Endodermal cell (in vitro differentiated cells): ENCODE data around the gene C1QTNF12. TPM values are rescaled to one million over a fixed set of nuclear protein-coding genes. Genes with fewer than 3 reads are reported as not detected.

Source experiments
- DNase-seq: peaks from one replicate; pipeline ENCODE4 v3.0.0-alpha.2; 2017
- H3K27ac ChIP-seq: 2 replicates; pipeline ENCODE4 v1.5.1; 2013; ENCODE audit warnings: mild to moderate bottlenecking, low read depth, low read length, moderate library complexity
- H3K27me3 ChIP-seq: 2 replicates; pipeline ENCODE4 v1.6.1; 2013; ENCODE audit warnings: mild to moderate bottlenecking, low read length, moderate library complexity; ENCODE audit not compliant: insufficient read depth, control insufficient read depth, poor library complexity, severe bottlenecking
- H3K36me3 ChIP-seq: 2 replicates; pipeline ENCODE4 v1.7.0; 2013; ENCODE audit warnings: mild to moderate bottlenecking, low read length, moderate library complexity; ENCODE audit not compliant: control insufficient read depth, insufficient read depth
- H3K4me1 ChIP-seq: one replicate; pipeline ENCODE4 v1.7.0; 2013; ENCODE audit warnings: low read length; ENCODE audit not compliant: control insufficient read depth, insufficient read depth
- H3K4me3 ChIP-seq: 2 replicates; pipeline ENCODE4 v1.5.1; 2013; ENCODE audit warnings: mild to moderate bottlenecking, low read length, moderate library complexity
- H3K9ac ChIP-seq: 2 replicates; pipeline ENCODE4 v1.6.1; 2013; ENCODE audit warnings: mild to moderate bottlenecking, low read length, moderate library complexity; ENCODE audit not compliant: poor library complexity, severe bottlenecking; ENCODE audit errors: extremely low read depth
- H3K9me3 ChIP-seq: 2 replicates; pipeline ENCODE4 v1.6.1; 2013; ENCODE audit warnings: mild to moderate bottlenecking, low read length, moderate library complexity; ENCODE audit not compliant: control insufficient read depth
- H3K27ac Mint-ChIP-seq: 2 replicates; pipeline ENCODE4 v1.8.0; 2020; ENCODE audit warnings: mixed read lengths
- H3K27me3 Mint-ChIP-seq: 2 replicates; pipeline ENCODE4 v1.8.0; 2021; ENCODE audit warnings: mild to moderate bottlenecking, mixed read lengths; ENCODE audit not compliant: insufficient read depth
- H3K36me3 Mint-ChIP-seq: 2 replicates; pipeline ENCODE4 v1.8.0; 2020; ENCODE audit warnings: low read depth, mixed read lengths
- H3K4me1 Mint-ChIP-seq: 2 replicates; pipeline ENCODE4 v1.8.0; 2020; ENCODE audit warnings: mixed read lengths
- H3K4me3 Mint-ChIP-seq: 2 replicates; pipeline ENCODE4 v1.8.0; 2020; ENCODE audit warnings: mild to moderate bottlenecking, moderate library complexity, mixed read lengths
- H3K9me3 Mint-ChIP-seq: 2 replicates; pipeline ENCODE4 v1.8.0; 2020; ENCODE audit warnings: mild to moderate bottlenecking, mixed read lengths
- WGBS, 2 experiments: methylation state at CpG; one replicate each; pipeline versions ENCODE4 v1.1.5 to v1.1.7; 2013; ENCODE audit warnings: missing lambda C conversion rate in 2 of 2, mixed read lengths in 1 of 2; ENCODE audit not compliant: insufficient coverage in 1 of 2, insufficient read length in 1 of 2; 5-methylcytosine and 5-hydroxymethylcytosine counted together
- total RNA-seq, 2 donors: library from RNA; stranded (reverse); fragmentation: NEBNext Ultra II Directional in 1 of 2; extraction: Animal tissue kit (Norgen Biotek cat#: 25700) in 1 of 2; gene quantifications; 2 replicates in 1 of 2; 3 replicates in 1 of 2; pipeline ENCODE4 v1.2.1, GENCODE V29; 2021
- TF ChIP-seq, protein P1 (sequence below): fragments of 200-600 bp; sonication (generic); conservative IDR thresholded peaks from 2 replicates; pipeline ENCODE4 v1.5.0; 2021; ENCODE audit warnings: antibody characterized with exemption, mild to moderate bottlenecking

Gene C1QTNF12
- total RNA-seq, 2 donors from 2014 or later = 8.1 to 13.5 TPM

DNA sequence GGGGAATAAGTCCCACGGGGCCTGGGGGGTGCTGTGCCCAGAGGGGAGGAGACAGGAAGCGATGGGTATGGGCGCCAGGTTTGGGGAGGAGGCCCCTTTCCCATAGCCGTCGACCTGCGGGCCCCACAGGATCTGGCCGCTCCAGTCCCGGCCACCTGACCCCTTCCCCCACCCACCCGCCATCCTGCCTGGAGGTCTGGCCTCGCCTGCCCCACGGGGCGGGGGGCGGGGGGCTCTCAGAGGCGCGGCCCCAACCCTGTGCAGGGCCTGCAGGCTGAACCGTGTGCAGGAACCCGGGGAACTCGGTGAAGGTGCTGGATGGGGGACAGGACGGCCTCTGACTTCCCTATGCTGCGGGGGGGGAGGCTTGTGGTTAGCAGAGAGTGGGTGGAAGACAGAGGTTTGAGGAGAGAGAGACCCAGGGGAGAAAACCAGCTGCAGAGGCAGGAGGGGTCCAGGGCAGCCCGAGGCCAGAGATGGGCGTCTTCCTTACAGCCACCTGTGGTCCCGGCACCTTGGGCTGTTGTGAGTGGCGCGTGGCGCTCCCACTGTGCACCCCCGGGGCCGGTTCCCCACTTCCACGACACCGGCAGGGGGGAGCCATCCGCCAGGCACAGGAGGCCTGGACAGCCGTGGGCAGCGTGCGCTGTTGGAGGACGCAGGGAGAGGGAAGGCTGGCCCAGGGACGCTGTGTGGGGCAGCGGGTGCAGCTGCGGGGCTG, 37.6 kb downstream of the C1QTNF12 start:
- 93 to 98% methylated on average over 16 to 38 of the region's 38 CpGs for WGBS, 2 experiments
- TF ChIP-seq, protein P1, sequence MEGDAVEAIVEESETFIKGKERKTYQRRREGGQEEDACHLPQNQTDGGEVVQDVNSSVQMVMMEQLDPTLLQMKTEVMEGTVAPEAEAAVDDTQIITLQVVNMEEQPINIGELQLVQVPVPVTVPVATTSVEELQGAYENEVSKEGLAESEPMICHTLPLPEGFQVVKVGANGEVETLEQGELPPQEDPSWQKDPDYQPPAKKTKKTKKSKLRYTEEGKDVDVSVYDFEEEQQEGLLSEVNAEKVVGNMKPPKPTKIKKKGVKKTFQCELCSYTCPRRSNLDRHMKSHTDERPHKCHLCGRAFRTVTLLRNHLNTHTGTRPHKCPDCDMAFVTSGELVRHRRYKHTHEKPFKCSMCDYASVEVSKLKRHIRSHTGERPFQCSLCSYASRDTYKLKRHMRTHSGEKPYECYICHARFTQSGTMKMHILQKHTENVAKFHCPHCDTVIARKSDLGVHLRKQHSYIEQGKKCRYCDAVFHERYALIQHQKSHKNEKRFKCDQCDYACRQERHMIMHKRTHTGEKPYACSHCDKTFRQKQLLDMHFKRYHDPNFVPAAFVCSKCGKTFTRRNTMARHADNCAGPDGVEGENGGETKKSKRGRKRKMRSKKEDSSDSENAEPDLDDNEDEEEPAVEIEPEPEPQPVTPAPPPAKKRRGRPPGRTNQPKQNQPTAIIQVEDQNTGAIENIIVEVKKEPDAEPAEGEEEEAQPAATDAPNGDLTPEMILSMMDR = no peak
- Histone ChIP-seq H3K36me3 (no peaks in the 10 kb centered on the region), H3K9ac (no peak overlapping the region), H3K4me1 (no peaks in the 10 kb centered on the region), H3K27me3 (peaks cover 28% of the 10 kb centered on the region), H3K9me3 (no peaks in the 10 kb centered on the region), H3K4me3 (no peak overlapping the region), H3K27ac (no peak overlapping the region)
- Mint-ChIP-seq H3K27me3 (peaks cover 1% of the 10 kb centered on the region), H3K9me3 (no peaks in the 10 kb centered on the region), H3K4me3 (no peak overlapping the region), H3K27ac (no peak overlapping the region), H3K36me3 (no peaks in the 10 kb centered on the region), H3K4me1 (no peaks in the 10 kb centered on the region)
- no peak for DNase-seq

DNA sequence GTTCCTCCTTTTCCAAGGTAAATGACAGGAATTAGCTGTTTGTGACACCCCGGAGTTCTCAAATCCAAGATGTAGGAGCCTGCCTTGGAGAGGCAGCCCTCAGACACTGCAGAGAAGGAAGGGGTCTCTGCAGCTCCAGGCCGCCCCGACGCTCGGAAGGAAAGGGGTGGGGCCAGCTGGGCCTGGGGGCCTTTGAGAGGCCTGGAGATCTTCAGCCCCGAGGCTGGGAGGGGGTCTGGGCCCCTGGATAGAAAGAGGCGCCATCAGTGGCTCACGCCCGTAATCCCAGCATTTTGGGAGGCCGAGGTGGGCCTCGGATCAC, 39.0 kb downstream of the C1QTNF12 start:
- 87 to 93% methylated on average over 9 to 11 of the region's 11 CpGs for WGBS, 2 experiments
- no peak overlapping the region for H3K4me3 ChIP-seq
- H3K27ac ChIP-seq = no peak overlapping the region
- Mint-ChIP-seq H3K27ac (no peak overlapping the region), H3K4me1 (no peaks in the 10 kb centered on the region), H3K9me3 (no peaks in the 10 kb centered on the region), H3K4me3 (no peak overlapping the region), H3K36me3 (no peaks in the 10 kb centered on the region), H3K27me3 (peaks cover 1% of the 10 kb centered on the region)
- peaks cover 28% of the 10 kb centered on the region for H3K27me3 ChIP-seq
- H3K9me3 ChIP-seq = no peaks in the 10 kb centered on the region
- no peak for DNase-seq
- H3K36me3 ChIP-seq = no peaks in the 10 kb centered on the region
- no peak overlapping the region for H3K9ac ChIP-seq
- TF ChIP-seq, protein P1 = no peak
- H3K4me1 ChIP-seq = no peaks in the 10 kb centered on the region

GRCh38 chr1:1206966-1207531, 39.5 kb downstream of the C1QTNF12 start:
- no peak overlapping the region for H3K4me3 ChIP-seq
- H3K27me3 ChIP-seq = peaks cover 28% of the 10 kb centered on the region
- no peaks in the 10 kb centered on the region for H3K4me1 ChIP-seq
- H3K9me3 ChIP-seq = no peaks in the 10 kb centered on the region
- Mint-ChIP-seq H3K27me3 (peaks cover 1% of the 10 kb centered on the region), H3K27ac (no peak overlapping the region), H3K4me3 (peak overlapping the region; percentile 26), H3K4me1 (no peaks in the 10 kb centered on the region), H3K36me3 (no peaks in the 10 kb centered on the region), H3K9me3 (no peaks in the 10 kb centered on the region)
- WGBS, 2 experiments = 90 to 91% methylated on average over 14 to 19 of the region's 19 CpGs
- no peak overlapping the region for H3K9ac ChIP-seq
- H3K27ac ChIP-seq = no peak overlapping the region
- TF ChIP-seq, protein P1 = peak; percentile 62
- no peak for DNase-seq
- H3K36me3 ChIP-seq = no peaks in the 10 kb centered on the region
